HFFc6 (cell line): ENCODE measurements around the gene IKBKG. TPM values are rescaled to one million over a fixed set of nuclear protein-coding genes. Genes with fewer than 3 reads are reported as not detected.
"Not testable (repeated sequence)": the region's sequence is repeated elsewhere in the genome, so short reads cannot be mapped to it uniquely, and the experiment has no call there.

ENCODE experiments used
- DNase-seq: peaks from one replicate; pipeline ENCODE4 v3.0.0-alpha.2; 2018
- H3K27ac Mint-ChIP-seq: 2 replicates; pipeline ENCODE4 v1.8.0; 2020; ENCODE audit warnings: mild to moderate bottlenecking, mixed read lengths
- H3K27me3 Mint-ChIP-seq: 2 replicates; pipeline ENCODE4 v1.8.0; 2021; ENCODE audit warnings: mild to moderate bottlenecking, moderate library complexity, mixed read lengths; ENCODE audit not compliant: insufficient read depth
- H3K36me3 Mint-ChIP-seq: 2 replicates; pipeline ENCODE4 v1.8.0; 2021; ENCODE audit warnings: low read depth, mixed read lengths
- H3K4me1 Mint-ChIP-seq: 2 replicates; pipeline ENCODE4 v1.8.0; 2020; ENCODE audit warnings: low read depth, mixed read lengths
- H3K4me3 Mint-ChIP-seq: 2 replicates; pipeline ENCODE4 v1.8.0; 2020; ENCODE audit warnings: mild to moderate bottlenecking, moderate library complexity, mixed read lengths
- H3K9me3 Mint-ChIP-seq: 2 replicates; pipeline ENCODE4 v1.8.0; 2020; ENCODE audit warnings: mild to moderate bottlenecking, mixed read lengths
- CTCF ChIP-seq: fragments of 200-600 bp; sonication (generic); IDR thresholded peaks from 2 replicates; pipeline ENCODE4 v1.5.0; 2021; ENCODE audit warnings: antibody characterized with exemption, mild to moderate bottlenecking
- total RNA-seq, 6 experiments: library from RNA; stranded (reverse); fragmentation: NEBNext Ultra II Directional; extraction: Animal tissue kit (Norgen Biotek cat#: 25700); gene quantifications; 2 replicates in 1 of 6; 3 replicates in 5 of 6; pipeline ENCODE4 v1.2.3, GENCODE V29; 2021

Gene IKBKG
- total RNA-seq, 6 experiments from 2014 or later, result 32.5 to 38.9 (median 37.5) TPM

GRCh38 chrX:154603438-154604430 is 56.3 kb downstream of the IKBKG start:
- no peak overlapping the region for H3K27ac Mint-ChIP-seq

GRCh38 chrX:154605566-154605965 is 58.1 kb downstream of the IKBKG start:
- Mint-ChIP-seq H3K36me3 (0 out of 2 replicates have a peak, but pooled peaks cover 4% of the 10 kb centered on the region), H3K4me3 (no peak overlapping the region), H3K4me1 (peaks cover 27% of the 10 kb centered on the region), H3K27me3 (peaks cover 8% of the 10 kb centered on the region), H3K9me3 (no peaks in the 10 kb centered on the region), H3K27ac (no peak overlapping the region)
- TF ChIP-seq CTCF, result no peak
- DNase-seq, result no peak

More at GRCh38 chrX:154603438-154604430, 56.3 kb downstream of the IKBKG start:
- peaks cover 37% of the 10 kb centered on the region for H3K4me1 Mint-ChIP-seq
- TF ChIP-seq CTCF, result no peak
- no peaks in the 10 kb centered on the region for H3K9me3 Mint-ChIP-seq
- H3K36me3 Mint-ChIP-seq, result 0 out of 2 replicates have a peak, but pooled peaks cover 4% of the 10 kb centered on the region
- no peak overlapping the region for H3K4me3 Mint-ChIP-seq
- peak; percentile 48 for DNase-seq
- H3K27me3 Mint-ChIP-seq, result peaks cover 12% of the 10 kb centered on the region

GRCh38 chrX:154607370-154607769 is 60.0 kb downstream of the IKBKG start:
- Mint-ChIP-seq H3K27ac (no peak overlapping the region), H3K27me3 (peaks cover 8% of the 10 kb centered on the region)

GRCh38 chrX:154607976-154608375 is 60.6 kb downstream of the IKBKG start:
- not testable (repeated sequence) for H3K4me3 Mint-ChIP-seq, H3K36me3 Mint-ChIP-seq, H3K9me3 Mint-ChIP-seq, H3K27ac Mint-ChIP-seq, DNase-seq, H3K27me3 Mint-ChIP-seq
- peaks cover 20% of the 10 kb centered on the region for H3K4me1 Mint-ChIP-seq

More at GRCh38 chrX:154607370-154607769, 60.0 kb downstream of the IKBKG start:
- no peak for TF ChIP-seq CTCF
- DNase-seq, result no peak
- Mint-ChIP-seq H3K36me3 (0 out of 2 replicates have a peak, but pooled peaks cover 4% of the 10 kb centered on the region), H3K4me3 (no peak overlapping the region), H3K9me3 (no peaks in the 10 kb centered on the region), H3K4me1 (peaks cover 20% of the 10 kb centered on the region)

- not testable (repeated sequence) for H3K27me3 Mint-ChIP-seq, H3K9me3 Mint-ChIP-seq, DNase-seq, H3K4me3 Mint-ChIP-seq, H3K36me3 Mint-ChIP-seq, H3K27ac Mint-ChIP-seq
- peaks cover 17% of the 10 kb centered on the region for H3K4me1 Mint-ChIP-seq
These were observed 61.4 kb downstream of the IKBKG start for GRCh38 chrX:154608823-154609222.

- not testable (repeated sequence) for H3K4me3 Mint-ChIP-seq, H3K27me3 Mint-ChIP-seq, H3K9me3 Mint-ChIP-seq, DNase-seq, H3K27ac Mint-ChIP-seq, H3K36me3 Mint-ChIP-seq, H3K4me1 Mint-ChIP-seq
These were observed 63.7 kb downstream of the IKBKG start for GRCh38 chrX:154611146-154611545.

- not testable (repeated sequence) for H3K4me1 Mint-ChIP-seq, H3K36me3 Mint-ChIP-seq, H3K9me3 Mint-ChIP-seq, DNase-seq, H3K4me3 Mint-ChIP-seq, H3K27ac Mint-ChIP-seq, H3K27me3 Mint-ChIP-seq
These were observed 66.2 kb downstream of the IKBKG start for GRCh38 chrX:154613586-154613985.

Other genes with a start within 250 kb of the IKBKG start
- gene FLNA, start 173.0 kb upstream of the IKBKG start, total RNA-seq, result 1,000 to 10,000 TPM; 2,260 to 2,886 (median 2,666) TPM
- 100 to 1,000 TPM in 4 of 6 experiments, 10 to 100 TPM in 2; 84.8 to 119 (median 108) TPM for gene EMD, start 168.3 kb upstream of the IKBKG start, total RNA-seq
- gene RPL10, start 149.2 kb upstream of the IKBKG start, total RNA-seq, result 1,000 to 10,000 TPM; 1,764 to 1,978 (median 1,934) TPM
- 10 to 100 TPM; 74.8 to 96.3 (median 87.4) TPM for gene DNASE1L1, start 138.4 kb upstream of the IKBKG start, total RNA-seq
- gene TAFAZZIN, start 136.1 kb upstream of the IKBKG start, total RNA-seq, result 10 to 100 TPM; 13.0 to 17.3 (median 15.1) TPM
- gene ATP6AP1, start 118.9 kb upstream of the IKBKG start, total RNA-seq, result 100 to 1,000 TPM; 107 to 154 (median 123) TPM
- 100 to 1,000 TPM; 144 to 154 (median 147) TPM for gene GDI1, start 110.5 kb upstream of the IKBKG start, total RNA-seq
- 100 to 1,000 TPM in 1 of 6 experiments, 10 to 100 TPM in 5; 77.3 to 103 (median 86.9) TPM for gene FAM50A, start 103.5 kb upstream of the IKBKG start, total RNA-seq
- 10 to 100 TPM; 66.2 to 98.7 (median 79.8) TPM for gene PLXNA3, start 89.3 kb upstream of the IKBKG start, total RNA-seq
- gene LAGE3, start 68.3 kb upstream of the IKBKG start, total RNA-seq, result 10 to 100 TPM; 13.8 to 18.3 (median 17.4) TPM
- 10 to 100 TPM; 26.7 to 31.6 (median 29.7) TPM for gene UBL4A, start 61.0 kb upstream of the IKBKG start, total RNA-seq
- gene SLC10A3, start 57.0 kb upstream of the IKBKG start, total RNA-seq, result 10 to 100 TPM; 34.6 to 46.5 (median 37.7) TPM
- gene FAM3A, start 31.4 kb upstream of the IKBKG start, total RNA-seq, result 10 to 100 TPM; 56.9 to 67.8 (median 59.4) TPM
- gene G6PD, start 774 bp upstream of the IKBKG start, total RNA-seq, result 100 to 1,000 TPM; 119 to 226 (median 192) TPM
- gene CTAG1A, start 37.5 kb downstream of the IKBKG start, total RNA-seq, result not detected
- gene CTAG1B, start 71.7 kb downstream of the IKBKG start, total RNA-seq, result not detected
- not detected for gene CTAG2, start 106.0 kb downstream of the IKBKG start, total RNA-seq
- gene GAB3, start 203.5 kb downstream of the IKBKG start, total RNA-seq, result under 1 TPM; 0.05 to 0.50 (median 0.16) TPM
- gene DKC1, start 215.2 kb downstream of the IKBKG start, total RNA-seq, result 10 to 100 TPM; 44.6 to 55.5 (median 51.1) TPM